ENCODE results near the gene MAPK10.

GRCh38 chr4:86366920-86367319 lies 7.1 kb upstream of the MAPK10 start:
- TF ChIP-seq CTCF (conservative IDR thresholded peaks at IDR 0.05 in 1 of 2, IDR thresholded peaks at IDR 0.05 in 1 of 2; ENCODE audit: low read depth in 1 of 2, low read length in 2 of 2), result no peak
- TF ChIP-seq EZH2 (IDR thresholded peaks at IDR 0.05; ENCODE audit: low read length, missing control alignments), result no peak

Data from fibroblast of lung (primary cell).